NCI-H146 treated with DMSO at 0.1 percent for 48 hours (cell line): ENCODE measurements around the gene JKAMP.
"Not testable (repeated sequence)": the region's sequence is repeated elsewhere in the genome, so short reads cannot be mapped to it uniquely, and the experiment has no call there.

Source experiments
- DNase-seq: peaks from one replicate; lab custom pipeline; 2025; ENCODE audit not compliant: unreplicated experiment; lab: John Stamatoyannopoulos, UW

The JKAMP gene, protein sequence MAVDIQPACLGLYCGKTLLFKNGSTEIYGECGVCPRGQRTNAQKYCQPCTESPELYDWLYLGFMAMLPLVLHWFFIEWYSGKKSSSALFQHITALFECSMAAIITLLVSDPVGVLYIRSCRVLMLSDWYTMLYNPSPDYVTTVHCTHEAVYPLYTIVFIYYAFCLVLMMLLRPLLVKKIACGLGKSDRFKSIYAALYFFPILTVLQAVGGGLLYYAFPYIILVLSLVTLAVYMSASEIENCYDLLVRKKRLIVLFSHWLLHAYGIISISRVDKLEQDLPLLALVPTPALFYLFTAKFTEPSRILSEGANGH

DNA sequence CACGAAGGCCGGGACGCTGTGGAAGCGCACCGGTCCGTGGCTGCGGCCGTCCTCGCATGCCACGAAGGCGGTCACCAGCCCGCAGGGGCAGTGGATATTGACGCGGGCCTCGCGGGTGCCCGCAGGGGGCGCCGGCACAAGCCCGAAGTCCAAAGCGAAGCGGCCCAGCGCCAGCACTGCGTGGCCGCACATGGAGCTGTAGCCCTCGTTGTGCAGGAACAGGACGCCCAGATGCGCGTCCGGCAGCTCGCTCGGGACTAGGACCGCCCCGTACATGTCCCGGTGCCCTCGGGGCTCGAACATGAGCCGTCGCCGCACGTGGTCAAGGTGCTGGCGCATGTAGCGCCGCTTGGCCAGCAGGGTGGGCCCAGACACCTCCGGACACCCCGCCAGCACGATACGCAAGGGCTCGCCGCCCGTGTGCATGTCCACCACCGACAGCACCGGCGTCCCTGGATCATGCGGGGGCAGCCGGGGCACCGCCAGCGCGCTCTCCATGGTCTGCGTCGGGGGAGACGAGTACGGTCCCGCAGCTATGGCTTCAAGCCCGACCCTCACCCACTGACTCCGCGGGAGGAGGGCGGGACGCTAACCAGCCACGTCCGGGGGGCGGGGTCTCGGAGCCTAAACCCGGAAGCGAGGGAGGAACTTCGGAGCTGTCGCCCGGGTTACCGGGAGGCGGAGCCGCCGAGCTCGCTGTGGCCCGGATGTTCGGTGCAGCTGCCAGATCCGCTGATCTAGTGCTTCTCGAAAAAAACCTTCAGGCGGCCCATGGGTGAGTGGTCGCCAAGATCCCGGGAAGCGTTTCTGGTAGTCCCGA is at the start of gene JKAMP, which contains the start of gene L3HYPDH:
Gene JKAMP (plus strand): TSS at position 699 of the 820 bp plus-strand sequence. CDS start 73 bp downstream, at position 772.
Gene L3HYPDH (minus strand): TSS at position 590 of the 820 bp plus-strand sequence. CDS start 92 bp downstream, at position 498.
- peak; percentile 66 for DNase-seq

DNA sequence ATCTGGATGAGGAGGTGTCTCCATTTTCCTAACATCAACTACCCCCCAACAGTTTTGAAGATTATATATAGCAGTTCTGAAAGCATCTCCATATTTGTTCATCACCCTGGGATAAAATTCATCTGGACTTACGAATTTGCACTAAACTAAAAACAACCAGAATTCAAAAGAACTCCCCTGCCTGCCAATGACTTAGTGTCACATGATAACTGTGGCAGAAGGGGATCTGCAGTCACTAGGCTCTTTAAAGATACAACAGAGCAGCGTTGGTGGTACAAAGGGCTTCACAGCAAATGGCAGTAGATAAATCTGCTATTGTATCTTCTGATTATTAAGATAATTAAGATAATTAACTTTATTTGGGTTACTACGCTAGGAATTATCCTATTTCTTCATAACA is 49.2 kb upstream of the JKAMP start:
- DNase-seq, result no peak

DNA sequence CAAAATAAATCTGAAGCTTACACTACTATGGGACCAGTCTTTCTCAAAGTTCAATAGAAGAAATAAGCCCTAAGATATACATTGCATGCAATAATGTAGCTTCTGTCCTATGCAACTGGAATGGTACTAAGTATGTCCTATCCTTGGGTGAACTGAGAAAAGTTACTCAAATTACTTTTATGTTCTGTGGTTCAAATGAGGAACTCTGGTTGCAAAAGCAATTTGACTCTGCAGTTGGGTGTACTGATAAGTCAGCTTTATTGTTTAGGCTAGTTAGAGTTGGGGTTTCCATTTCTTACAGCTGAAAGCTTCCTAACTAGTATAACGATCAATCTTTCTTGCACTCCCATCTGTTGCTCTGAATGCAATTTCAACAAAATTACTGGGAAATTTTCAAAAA is 48.3 kb upstream of the JKAMP start:
- DNase-seq, result no peak

DNA sequence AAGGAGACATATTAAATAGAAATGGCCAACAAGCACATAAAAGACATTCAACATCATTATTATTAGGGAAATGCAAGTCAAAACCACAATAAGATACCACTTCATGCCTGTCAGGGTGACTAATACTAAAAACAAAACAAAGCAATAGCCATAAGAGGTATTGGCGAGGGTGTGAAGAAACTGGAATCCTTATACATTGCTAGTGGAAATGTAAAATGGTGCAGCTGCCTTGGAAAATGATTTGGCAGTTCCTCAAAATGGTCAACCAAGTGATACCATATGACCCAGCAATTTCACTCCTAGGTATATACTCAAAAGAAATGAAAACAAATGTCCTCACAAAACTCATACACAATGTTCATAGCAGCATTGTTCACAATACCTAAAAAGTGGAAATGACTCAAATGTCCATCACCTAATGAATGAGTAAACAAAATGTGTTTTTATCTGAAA is 46.1 kb upstream of the JKAMP start:
- DNase-seq, result no peak

DNA sequence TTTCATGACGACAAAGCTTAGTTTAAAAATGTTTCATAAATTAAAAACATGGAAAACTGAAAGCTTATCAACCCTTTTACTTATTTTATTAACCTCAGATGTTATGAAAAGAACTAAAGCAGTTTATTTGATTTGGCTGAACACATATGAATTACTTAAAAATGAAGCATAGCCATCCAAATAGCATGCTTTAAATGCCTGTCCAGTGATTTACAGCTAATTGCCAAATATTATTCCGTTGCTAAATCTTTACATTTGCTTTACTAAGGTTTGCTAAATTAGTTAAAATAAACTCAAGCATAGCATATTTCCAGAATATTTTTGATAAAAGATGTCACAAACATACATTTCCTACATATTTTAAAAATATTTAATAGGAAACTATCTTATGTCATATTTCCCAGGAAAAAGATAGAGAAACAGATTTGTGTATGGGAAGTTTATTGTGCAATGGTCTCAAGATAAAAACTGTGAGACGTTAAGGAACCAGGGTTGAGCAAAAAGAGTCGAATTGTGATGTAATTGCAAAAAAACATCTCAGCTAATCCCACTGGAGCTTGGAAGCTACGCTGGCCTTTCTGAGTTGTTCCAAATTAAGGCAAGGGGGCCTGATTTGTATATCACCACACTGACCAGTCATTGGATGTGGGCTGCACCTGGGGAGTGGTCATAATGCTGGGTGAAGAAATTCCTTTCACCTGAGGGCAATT is 44.9 kb upstream of the JKAMP start:
- DNase-seq, result no peak

DNA sequence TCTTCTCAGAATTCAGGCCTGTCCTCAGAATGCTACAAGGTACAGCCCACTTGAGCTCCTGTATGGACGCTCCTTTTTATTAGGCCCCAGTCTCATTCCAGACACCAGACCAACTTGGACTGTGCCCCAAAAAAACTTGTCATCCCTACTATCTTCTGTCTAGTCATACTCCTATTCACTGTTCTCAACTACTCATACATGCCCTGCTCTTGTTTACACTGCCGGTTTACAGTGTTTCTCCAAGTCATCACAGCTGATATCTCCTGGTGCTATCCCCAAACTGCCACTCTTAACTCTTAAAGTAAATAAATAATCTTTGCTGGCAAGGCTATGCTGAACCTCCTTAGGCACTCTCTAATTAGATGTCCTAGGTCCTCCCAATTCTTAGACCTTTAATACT is 35.6 kb upstream of the JKAMP start:
- not testable (repeated sequence) for DNase-seq

DNA sequence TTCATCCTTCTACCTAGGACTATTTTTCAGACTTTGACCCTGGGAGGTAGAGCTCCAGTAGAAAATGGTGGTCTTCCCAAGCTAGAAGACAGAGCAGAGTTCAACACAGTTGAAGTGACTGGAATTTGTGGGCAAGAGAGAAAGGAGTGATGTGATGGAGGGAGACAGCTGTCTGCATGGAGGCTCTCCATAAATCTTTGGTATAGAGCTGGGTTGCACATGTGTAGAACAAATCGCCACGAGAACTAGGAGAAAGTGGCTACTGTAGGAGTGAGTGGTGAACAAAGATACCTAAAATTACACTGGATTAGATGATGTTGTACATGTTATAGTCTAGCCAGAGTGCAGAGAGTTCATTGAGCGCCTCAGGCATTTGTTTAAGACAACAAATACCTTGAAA is 33.6 kb upstream of the JKAMP start:
- DNase-seq, result no peak

DNA sequence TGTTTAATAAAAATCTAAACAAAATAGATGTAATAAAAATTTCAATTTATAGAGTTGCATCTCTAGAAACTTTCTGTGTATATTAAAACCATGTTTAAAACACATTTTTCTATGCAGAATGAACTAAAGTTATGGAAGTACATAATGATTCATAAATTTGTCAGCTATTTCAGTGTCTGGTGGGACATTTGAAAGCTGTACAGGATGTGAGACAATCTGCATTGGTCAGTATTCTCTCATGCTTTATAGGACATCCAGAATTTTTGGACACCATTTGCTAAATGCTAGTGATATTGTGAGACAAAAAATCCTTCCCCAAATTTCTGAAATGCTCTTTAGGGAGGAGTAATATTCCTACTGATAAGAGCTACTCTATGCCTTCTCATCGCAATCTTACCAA is 32.5 kb upstream of the JKAMP start:
- DNase-seq, result no peak

DNA sequence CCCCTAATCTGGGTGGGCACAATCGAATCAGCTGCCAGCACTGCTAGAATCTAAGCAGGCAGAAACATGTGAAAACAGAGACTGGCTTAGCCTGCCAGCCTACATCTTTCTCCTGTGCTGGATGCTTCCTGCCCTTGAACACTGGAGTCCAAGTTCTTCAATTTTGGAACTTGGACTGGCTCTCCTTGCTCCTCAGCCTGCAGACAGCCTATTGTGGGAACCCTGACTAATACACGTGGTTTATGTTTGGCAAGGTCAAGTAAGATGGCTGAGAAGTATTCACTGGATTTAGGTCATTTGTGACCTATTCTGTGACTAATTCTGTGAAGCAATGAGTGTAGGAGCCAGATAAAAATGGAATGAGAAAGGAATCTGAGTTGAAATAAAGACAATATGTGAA is 30.2 kb upstream of the JKAMP start:
- no peak for DNase-seq

DNA sequence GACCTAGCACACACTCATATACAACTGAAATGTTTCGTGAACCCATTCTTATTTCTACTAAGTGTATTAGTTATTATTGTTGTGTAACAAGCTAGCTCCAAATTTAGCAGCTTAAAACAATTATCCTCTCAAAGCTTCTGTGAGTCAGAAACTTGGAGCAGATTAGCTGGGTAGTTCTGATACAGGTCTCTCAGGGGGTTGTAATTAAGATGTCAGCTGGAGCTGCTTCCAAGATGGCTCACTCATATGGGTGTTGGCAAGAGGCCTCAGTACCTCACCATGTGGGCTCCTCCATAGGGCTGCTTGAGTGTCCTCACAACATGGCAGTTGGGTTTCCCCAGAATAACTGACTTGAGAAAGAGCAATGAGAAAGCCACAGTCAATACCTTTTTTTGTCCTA is 28.9 kb upstream of the JKAMP start:
- no peak for DNase-seq

DNA sequence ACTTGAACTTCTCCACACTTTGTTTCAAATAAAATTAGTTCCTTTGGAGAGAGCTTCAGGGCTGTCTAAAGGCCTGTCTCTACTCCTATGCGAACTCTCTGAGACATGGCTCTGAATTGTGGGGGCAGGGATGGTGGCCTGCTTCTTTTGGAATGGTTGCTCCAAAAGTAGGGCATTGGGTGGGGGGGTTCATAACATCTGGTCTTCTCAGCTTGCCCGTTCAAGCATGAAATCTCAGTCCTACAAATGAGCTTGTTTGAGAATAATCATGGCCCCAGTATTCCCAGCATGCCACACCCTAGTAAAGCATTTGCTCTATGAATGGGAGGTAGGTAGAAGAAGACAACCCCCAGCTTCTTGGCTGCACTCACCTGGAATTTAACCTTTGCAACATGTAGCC is 25.8 kb upstream of the JKAMP start:
- no peak for DNase-seq

DNA sequence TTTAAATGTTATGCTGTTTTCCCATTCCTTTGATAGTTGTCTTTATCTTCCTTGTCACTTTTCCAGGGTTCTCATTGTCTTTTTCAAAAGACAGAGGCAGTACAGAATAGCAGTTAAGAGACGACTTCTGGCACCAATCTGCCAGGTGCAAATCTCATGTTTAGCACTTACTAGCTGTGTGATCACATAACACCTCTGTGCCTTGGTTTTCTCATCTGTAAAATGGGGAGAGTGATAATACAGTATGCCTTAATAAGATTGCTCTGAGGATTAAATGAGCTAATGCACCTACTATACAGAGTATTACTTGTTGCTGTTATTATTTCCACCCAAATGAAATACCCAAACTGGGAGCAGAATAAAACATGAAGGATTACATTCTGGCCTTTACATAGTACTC is 23.9 kb upstream of the JKAMP start:
- no peak for DNase-seq

DNA sequence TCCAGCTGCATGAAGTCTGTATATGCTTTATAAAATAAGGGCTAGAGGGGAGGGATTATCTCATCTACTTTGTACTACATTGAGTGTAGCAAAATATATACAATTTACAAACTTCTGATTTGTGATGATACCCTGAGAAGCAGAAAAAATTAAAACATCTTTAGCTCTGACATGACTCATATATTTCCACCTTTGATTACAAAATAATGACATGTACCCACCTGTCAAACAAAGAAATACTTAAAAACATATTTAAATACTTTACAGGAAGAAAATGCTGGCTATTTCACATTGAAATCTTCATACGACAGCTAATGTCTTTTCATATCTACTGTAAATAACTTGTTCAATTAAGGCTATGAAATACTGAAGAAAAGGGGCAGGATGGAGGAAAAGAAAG is 22.4 kb upstream of the JKAMP start:
- DNase-seq, result no peak

DNA sequence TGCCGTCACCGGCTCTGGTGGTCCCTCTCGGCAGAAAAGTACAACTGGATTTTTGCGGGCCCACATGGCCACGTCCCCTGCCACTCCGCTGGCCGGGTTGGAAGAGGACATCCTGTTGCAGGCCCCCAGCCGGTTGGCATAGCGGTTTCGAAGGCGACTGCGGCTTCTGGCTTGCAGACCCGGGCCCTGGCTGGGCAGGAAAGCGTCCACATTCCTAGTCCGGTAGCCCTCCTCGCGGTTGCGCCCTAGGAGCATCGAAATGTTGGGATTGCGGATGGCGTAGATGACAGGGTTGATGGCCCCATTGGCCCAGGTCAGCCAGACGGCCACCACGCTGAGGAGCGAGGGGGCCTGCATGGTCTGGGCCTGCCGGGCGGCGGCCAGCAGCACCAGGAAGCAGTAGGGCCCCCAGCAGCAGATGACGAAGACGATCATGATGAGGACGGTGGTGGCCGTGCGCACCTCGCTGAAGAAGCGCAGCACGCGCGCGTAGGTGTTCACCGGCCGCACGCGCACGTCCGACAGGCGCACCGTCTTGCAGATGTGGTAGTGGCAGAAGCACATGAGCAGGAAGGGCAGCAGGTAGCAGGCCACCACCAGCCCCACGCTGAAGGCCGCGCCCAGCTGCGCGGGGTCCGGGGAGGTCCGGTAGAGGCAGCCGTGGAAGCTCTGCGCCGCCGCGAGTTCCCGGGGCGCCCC is 20.4 kb upstream of the JKAMP start:
- no peak for DNase-seq

DNA sequence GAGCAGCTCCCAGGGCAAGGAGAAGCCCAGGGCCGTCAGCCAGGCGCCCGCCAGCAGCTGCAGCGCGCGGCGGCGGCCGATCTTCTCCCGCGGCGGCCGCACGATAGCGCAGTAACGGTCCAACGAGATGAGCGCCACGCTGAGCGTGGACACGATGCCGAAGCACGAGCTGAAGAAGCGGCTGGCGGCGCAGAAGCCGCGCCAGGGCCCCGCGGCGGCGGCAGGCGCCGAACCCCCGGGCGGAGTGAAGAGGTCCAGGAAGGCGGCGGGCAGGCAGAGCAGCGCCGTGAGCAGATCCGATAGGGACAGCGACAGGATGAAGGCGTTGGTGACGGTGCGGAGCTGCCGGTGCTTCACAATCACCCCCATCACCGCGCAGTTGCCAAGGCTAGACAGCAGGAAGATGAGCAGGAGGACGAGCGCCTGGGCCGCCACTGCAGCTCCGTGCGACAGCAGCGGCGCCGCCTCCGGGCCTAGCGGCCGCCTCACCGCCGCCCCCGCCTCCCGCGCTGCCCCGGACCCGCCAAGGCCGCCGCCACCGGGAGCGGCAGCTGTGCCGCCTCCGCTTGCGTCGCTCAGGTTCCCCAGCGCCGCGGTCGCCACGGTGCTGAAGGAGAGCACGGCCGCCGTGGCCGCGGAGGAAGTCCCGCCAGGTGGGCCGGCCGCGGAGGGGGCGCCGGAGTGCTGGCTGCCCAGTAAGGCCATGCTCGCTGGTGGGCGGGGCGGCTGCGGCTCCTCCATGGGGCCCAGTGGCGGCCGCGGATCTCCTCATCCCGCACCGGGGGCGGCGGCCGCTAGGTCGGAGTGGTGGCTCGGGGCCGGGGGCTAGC is 19.6 kb upstream of the JKAMP start:
- peak; percentile 17 for DNase-seq

DNA sequence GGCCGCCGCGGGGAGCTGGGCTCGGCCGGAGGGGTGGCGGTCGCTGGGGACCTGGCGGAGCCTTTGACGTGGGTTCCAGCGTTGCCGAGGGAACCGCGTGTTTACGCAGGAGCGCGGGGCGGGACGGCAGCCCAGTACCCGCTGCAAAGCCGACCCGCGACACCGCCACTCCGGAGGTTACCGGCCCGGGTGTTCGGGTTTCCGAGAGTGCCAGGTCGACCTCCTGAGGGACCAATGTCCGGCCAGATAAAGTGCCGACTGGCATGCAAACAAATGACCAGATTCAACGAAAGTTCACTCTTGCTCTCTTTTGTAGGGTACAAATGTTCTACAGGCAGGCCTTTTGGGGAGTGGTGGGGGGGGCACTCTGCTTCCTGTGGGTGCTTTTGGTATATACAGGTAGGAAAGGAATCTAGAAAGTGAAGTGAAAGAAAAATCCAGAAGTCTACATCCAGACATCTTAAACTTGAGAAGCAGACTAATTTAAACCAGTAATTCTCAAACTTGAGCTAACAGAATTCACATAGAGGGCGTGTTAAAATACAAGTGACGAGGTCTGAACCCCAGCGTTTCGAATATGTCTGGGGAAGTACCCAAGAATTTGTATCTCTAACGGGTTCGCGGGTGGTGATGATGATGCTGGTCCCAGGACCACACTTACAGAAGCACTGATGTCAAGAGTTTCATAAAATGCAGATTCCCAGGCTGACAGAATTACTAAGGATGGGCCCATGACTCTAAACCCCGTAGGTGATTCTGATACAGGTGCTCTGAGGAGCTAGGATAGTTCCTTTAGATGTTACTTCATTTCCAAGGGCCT is 18.8 kb upstream of the JKAMP start, which contains the start of gene GPR135:
Gene GPR135 (minus strand): TSS at position 65 of the 820 bp plus-strand sequence. CDS start 154 bp downstream, outside the sequence.
- DNase-seq, result no peak

DNA sequence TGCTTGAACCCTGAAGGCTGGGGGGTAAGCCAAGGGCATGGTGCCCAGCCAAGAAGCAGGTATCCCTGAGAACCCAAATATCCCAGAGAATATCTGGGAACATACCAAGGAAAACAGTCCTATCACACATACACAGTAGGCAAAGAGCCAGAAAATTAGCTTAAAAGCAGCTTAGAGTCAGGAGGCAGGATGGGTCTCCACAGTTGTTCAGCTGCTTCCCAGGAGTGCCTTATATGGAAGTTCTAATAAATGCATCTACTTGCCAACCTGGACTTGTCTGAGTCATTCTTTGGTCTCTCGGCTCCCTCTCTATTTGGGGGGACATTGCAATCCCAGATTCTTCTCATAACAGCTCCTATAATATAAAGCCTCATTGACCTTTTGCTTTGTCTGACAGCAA is 10.1 kb upstream of the JKAMP start:
- DNase-seq, result no peak

DNA sequence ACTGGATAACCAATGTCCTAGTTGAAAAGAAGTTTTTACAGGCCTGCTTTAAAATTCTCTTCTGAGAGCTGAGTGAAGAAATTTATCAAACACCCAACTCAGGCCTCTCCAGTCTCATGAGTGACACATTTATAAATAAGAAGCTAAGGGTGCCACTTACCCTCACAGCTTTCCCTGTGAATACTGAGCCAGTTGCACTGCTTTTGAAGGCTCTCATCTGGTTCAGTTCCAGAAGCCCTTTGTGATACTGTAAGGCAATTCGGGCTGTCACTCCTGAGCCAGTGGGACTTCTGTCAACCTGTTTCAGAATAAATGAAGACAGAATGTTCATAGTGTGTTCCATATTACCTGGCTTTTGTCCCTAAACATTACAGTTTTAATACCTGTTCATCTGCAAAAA is 8.6 kb upstream of the JKAMP start:
- DNase-seq, result no peak

DNA sequence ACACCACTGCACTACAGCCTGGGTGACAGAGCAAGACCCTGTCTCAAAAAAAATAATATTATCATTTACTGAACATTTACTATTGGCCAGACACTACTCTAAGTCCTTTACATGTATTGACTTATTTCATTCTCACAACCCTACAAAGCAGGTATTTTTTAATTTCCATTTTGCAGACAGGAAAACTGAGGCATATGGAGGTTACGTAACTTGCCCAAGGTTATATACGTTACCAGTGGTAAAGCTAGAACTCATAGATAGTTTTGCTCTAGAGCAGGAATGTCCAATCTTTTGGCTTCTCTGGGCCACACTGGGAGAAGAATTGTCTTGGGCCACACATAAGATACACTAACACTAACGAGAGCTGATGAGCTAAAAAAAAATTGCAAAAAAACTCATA is 5.8 kb upstream of the JKAMP start:
- no peak for DNase-seq
